Gastroesophageal sphincter (tissue), 3 donors: ENCODE results near the gene PHKG2.

Experiments used
- CTCF ChIP-seq, 4 experiments: fragments of 200-600 bp in 2 of 4; fragments of 450-650 bp in 2 of 4; sonication (generic) in 1 of 4; IDR thresholded peaks; one replicate each; pipeline ENCODE4 v1.5.1; 2017 to 2019; ENCODE audit warnings: antibody characterized with exemption in 4 of 4, mild to moderate bottlenecking in 2 of 4, moderate library complexity in 2 of 4
- POLR2A ChIP-seq, 2 donors: fragments of 450-650 bp; IDR thresholded peaks; one replicate each; pipeline ENCODE4 v1.6.1; 2017; ENCODE audit warnings: antibody characterized with exemption in 2 of 2, mild to moderate bottlenecking in 2 of 2, moderate library complexity in 1 of 2

- TF ChIP-seq CTCF (IDR thresholded peaks at IDR 0.05): no peak
- no peak for TF ChIP-seq POLR2A (IDR thresholded peaks at IDR 0.05)
These were observed 7.6 kb upstream of the PHKG2 start for GRCh38 chr16:30740364-30741251.
